Measurements from ENCODE around the gene OXA1L. TPM values are rescaled to one million over a fixed set of nuclear protein-coding genes. Genes with fewer than 3 reads are reported as not detected.

Gene OXA1L
- total and polyA plus RNA-seq, 2 of the 13 experiments (the other 11 are each of a cell fraction or from before 2014, with no cell fraction given), result 230 to 589 TPM

- no peak for TF ChIP-seq ZNF280B (CRISPR knock-in tag; IDR thresholded peaks at IDR 0.05; ENCODE audit: borderline replicate concordance)
- TF ChIP-seq TBP (CRISPR knock-in tag; IDR thresholded peaks at IDR 0.05), result no peak
- TF ChIP-seq ZNF281 (CRISPR knock-in tag; IDR thresholded peaks at IDR 0.05; ENCODE audit: borderline replicate concordance), result no peak
- TF ChIP-seq ZGPAT (CRISPR knock-in tag; IDR thresholded peaks at IDR 0.05), result no peak
- no peak for TF ChIP-seq ZNF136 (CRISPR knock-in tag; IDR thresholded peaks at IDR 0.05; ENCODE audit: low read depth)
- TF ChIP-seq MXD1 (CRISPR knock-in tag; IDR thresholded peaks at IDR 0.05), result no peak
- no peak for TF ChIP-seq LRRFIP1 (CRISPR knock-in tag; conservative IDR thresholded peaks at IDR 0.05)
- TF ChIP-seq SNAI1 (CRISPR knock-in tag; IDR thresholded peaks at IDR 0.05; ENCODE audit: borderline replicate concordance), result no peak
- TF ChIP-seq ATM (IDR thresholded peaks at IDR 0.05; ENCODE audit: borderline replicate concordance), result no peak
- TF ChIP-seq ZNF589 (CRISPR knock-in tag; conservative IDR thresholded peaks at IDR 0.05), result no peak
- TF ChIP-seq SIX4 (CRISPR knock-in tag; IDR thresholded peaks at IDR 0.05), result no peak
- TF ChIP-seq XBP1 (CRISPR knock-in tag; IDR thresholded peaks at IDR 0.05), result no peak
- TF ChIP-seq IKZF4 (CRISPR knock-in tag; IDR thresholded peaks at IDR 0.05; ENCODE audit: borderline replicate concordance, low read depth, not compliant biosample characterization), result no peak
- TF ChIP-seq AKAP8 (CRISPR knock-in tag; IDR thresholded peaks at IDR 0.05), result no peak
- TF ChIP-seq USF2 (IDR thresholded peaks at IDR 0.05; ENCODE audit: low read depth, low read length), result no peak
- TF ChIP-seq USF2 (CRISPR knock-in tag; IDR thresholded peaks at IDR 0.05; ENCODE audit: borderline replicate concordance), result no peak
- no peak; the same call in 1 of the 2 replicates for TF ChIP-seq RARG (CRISPR knock-in tag; IDR thresholded peaks at IDR 0.05; ENCODE audit: low read depth)
- no peak for TF ChIP-seq GPBP1L1 (CRISPR knock-in tag; IDR thresholded peaks at IDR 0.05)
Measured at GRCh38 chr14:22767323-22767589, 768 bp downstream of the OXA1L start (continued).

All from HepG2 (cell line).